ENCODE data around the gene HLA-DOA.

The HLA-DOA gene

GRCh38 chr6:33008944-33009861, at the start of gene HLA-DOA:
HLA-DOA (minus strand) TSS chr6:33009591.
- peak; percentile 23 for DNase-seq (ENCODE audit: low read depth)

DNA sequence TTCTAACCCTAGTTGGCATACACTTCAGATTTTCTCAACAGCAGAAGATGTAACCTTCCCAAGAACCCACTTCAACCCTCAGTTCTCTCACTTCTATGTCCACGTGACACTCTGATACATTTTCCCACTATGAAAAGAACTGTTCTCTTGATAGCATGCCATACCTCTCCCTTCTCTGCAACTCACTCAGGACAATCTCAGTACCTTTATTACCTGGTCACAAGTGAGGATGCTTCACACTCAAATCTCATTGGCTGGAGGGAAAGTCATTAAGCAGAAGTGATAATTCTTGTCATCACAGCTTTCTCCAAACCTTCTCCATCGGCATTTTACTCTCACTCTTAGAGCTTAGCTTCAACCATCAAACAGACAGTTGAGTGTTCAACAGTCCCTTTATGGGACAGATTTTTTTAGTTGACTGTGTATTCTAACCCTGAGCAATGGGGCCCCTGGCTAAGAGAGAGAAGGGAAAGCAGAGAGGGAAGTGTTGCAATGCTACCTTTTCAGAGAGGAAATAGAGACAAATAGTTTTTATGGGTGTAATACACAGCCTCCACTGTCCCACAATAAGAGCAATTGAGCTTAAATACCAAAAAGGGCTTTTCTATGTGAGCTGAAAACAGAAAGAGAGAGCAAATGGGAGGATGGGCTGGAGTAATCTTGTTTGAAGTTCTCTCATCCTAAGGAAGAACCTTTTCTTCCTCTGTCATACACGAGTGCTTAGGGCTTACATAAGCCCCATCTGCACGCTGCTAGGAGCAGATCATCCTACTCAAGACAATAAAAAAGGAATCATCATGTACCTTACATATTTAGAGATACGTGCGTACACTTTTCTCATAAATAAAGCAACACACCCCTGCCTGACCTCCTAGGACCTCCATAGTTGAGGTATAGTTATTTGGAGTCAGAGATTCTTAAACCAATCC, 48.1 kb upstream of the HLA-DOA start:
- no peak for DNase-seq (ENCODE audit: low read depth)

GRCh38 chr6:33053230-33053629, 43.8 kb upstream of the HLA-DOA start:
- no peak for DNase-seq (ENCODE audit: low read depth)

- DNase-seq (ENCODE audit: low read depth): no peak
Measured at GRCh38 chr6:33052627-33053026, 43.2 kb upstream of the HLA-DOA start.

GRCh38 chr6:33050014-33050810, 40.8 kb upstream of the HLA-DOA start:
- no peak for DNase-seq (ENCODE audit: low read depth)

DNA sequence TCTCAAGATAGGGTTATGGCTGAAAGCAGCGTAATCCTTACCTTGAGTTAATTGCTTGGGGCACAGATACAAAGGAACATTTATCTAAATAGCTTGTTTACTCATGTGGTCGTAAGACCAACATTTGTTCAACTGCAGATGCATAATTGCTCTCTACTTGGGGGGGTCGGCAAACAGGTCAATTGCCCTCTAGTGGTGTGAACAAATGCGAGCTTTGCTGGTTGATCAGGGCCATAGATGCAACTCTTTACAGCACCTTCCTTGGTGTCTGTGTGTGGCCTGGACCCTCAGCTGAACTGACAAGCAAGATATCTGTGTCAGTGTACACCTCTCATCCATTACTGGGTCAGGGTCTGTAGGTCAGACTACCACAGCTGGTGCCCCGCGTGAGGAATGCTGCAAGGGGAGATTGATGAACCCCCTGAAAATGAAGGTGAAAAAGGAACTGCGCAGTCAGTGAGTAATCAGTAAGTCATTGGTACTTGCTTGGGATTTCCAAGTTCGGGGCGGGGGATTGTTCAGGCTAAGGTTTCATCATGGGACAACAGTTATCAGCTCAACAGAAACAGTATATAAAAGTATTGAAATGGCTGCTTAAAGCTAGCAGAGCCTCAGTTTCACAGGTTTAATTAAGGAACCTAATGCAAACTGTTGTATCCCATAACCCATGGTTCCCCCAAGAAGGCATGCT, 40.1 kb upstream of the HLA-DOA start:
- no peak for DNase-seq (ENCODE audit: low read depth)

DNA sequence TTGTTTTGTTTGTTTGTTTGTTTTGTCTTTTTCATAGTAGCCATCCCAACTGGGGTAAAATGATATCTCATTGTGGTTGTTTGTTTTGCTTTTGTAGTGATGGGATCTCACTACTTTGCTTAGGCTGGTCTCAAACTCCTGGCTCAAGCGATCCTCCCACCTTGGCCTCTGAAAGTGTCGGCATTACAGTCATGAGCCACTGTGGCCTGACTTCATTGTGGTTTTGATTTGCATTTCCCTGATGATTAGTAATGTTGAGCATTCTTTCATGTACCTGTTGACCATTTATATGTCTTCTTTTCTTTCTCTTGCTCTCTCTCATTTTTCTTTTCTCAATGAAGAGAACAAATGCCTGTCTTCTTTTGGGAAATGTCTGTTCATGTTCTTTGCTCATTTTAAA, 30.8 kb upstream of the HLA-DOA start:
- no peak for DNase-seq (ENCODE audit: low read depth)

DNA sequence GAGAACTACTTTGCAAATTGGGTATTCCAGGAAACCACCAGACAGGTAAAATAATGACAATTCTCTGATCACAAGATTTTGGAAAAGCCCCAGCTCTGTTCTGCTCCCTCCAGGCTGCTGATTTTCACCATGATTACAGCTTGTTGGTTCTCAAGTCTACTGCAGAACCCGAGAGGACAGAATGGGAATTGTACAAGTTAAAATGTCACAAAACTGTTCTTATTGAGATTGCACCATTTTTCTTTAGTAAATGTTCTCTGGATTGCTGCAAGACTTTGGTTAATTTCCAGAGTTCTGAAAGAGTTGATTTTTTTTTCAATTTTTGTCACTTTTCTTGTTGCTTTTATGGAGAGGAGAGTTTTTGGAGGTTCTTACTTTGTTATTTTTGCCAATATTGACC, 27.1 kb upstream of the HLA-DOA start:
- DNase-seq (ENCODE audit: low read depth): no peak

DNA sequence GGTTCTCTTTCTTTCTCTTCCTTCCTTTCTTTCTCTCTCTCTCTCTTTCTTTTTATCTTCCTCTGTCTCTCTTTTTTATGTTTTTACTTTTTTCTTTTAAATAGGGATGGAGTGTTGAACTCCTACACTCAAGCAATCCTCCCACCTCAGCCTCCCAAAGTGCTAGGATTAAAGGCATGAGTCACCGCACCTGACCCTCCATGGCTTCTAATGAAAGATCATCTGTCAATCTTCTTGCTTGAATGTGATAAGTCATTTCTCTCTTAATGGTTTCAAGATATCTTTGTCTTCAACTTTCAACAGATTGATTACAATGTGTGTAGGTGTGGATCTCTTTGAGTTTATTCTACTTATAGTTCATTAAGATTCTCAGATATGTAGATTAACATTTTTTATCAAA, 25.2 kb upstream of the HLA-DOA start:
- DNase-seq (ENCODE audit: low read depth): no peak

DNA sequence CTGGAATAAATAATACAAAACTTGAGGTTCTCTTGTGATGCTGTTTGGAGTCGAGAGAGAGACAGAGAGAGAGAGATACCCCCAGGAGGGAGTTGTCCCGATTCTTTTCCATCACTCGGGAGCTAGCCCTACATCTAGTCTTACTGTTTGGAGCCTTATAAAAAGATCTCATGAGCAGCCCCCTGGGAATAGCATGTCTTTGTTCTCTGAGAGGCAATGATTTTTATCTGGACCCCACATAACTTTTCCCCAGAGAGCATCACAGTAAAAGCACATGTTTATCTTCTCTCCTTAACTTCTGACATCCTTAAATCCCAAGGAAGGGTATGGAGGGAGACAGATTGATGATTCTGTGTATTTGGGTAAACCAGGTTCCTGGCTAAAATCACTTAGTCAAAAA, 20.9 kb upstream of the HLA-DOA start:
- no peak for DNase-seq (ENCODE audit: low read depth)

DNA sequence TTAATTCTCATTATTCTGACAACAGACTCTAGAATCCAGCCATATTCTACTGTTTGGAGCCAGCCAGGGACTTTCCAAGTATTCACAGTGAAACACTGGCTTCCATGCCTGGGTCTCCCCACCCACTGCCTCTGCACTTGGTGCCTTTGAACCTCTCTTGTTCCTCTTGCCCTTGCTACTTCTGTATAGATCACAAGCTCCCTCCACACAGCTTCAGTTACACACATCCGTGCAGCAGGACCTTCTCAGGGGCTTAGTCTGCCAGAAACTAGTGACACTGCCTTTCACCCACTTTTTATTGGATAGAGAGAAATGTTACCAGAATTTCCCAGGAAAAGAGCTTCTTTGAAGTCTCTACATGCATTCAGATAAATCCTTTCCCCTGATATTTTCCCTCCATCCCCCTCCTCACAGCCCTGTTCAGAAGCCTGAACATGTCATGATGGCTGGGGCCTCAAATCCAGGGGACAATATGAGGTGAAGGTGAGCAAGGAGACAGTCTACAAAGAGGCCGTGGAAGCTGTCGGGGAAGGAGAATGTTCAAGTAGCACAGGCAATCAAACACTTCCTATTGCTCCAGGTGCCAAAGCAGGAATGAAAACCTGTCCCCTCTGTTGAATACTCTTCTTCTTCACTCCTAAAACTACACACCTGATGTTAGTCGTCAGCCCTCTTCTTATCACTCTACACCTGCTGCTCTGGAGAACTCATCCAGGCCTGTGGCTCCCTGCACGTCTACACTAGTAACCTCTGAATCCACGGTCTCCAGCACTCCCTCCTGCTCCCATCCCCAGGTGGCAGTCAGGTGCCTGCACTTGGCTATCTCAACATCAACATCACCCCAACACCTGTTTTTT, 20.2 kb upstream of the HLA-DOA start:
- no peak for DNase-seq (ENCODE audit: low read depth)

GRCh38 chr6:33028220-33028849, 18.9 kb upstream of the HLA-DOA start:
- DNase-seq (ENCODE audit: low read depth): no peak

- no peak for DNase-seq (ENCODE audit: low read depth)
Measured at GRCh38 chr6:33024521-33024920, 15.1 kb upstream of the HLA-DOA start.

GRCh38 chr6:33023536-33023935, 14.1 kb upstream of the HLA-DOA start:
- DNase-seq (ENCODE audit: low read depth): no peak

- DNase-seq (ENCODE audit: low read depth): no peak
Measured at GRCh38 chr6:33021917-33022316, 12.5 kb upstream of the HLA-DOA start.

DNA sequence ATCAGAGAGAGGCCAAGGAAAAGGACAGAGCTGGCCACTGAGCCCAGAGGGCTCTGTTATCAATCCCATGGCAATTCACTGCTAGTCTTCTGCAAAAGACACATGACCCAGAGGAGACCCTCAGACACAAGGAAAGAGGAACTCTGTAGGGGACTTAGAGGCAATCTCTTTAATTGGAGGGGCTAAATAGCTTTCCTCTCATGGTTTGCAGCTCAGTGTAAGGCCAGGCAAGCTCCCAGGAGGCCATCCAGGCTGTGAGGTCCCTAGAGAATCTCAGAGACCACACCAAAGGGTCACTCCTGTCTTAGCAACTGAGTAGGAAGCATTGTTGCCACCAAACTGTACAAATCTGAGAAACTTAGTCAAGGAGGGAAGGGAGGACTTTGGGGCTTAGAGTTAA, 10.0 kb upstream of the HLA-DOA start:
- DNase-seq (ENCODE audit: low read depth): no peak

GRCh38 chr6:33018904-33019303, 9.5 kb upstream of the HLA-DOA start:
- no peak for DNase-seq (ENCODE audit: low read depth)

- no peak for DNase-seq (ENCODE audit: low read depth)
Measured at GRCh38 chr6:33018418-33018817, 9.0 kb upstream of the HLA-DOA start.

DNA sequence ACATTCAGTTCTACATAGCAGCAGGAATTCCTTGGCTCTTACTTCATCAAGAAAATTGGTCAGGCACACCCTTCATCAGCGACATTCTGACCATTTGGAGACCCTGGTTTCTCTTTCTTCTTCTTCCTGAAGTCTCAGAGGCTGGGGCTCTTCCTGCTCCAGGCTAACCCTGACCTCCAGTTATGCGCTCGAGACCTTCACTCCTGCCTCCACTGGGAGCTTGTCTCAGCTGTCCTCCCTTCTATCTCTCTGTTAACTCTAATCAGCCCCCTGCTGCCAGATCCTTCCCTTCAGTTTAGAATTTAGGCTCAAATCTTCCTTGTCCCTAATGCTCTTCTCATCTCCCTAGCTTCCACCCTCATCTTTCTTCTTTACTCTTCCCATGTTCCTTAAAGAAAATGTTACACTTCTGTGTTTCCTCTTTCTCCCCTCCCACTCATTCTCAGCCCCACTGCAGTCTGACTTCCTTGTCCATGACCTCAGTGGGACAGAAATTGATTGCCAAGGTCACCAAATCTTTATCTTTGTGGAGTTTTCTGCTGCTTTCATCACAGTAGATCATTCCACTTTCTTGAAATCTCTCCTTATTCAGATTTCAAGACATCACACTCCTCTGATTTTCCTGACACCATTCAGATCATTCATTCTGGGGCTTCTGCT, 8.4 kb upstream of the HLA-DOA start:
- DNase-seq (ENCODE audit: low read depth): no peak

Measured in stimulated activated CD8-positive, alpha-beta memory T cell treated with anti-CD3 and anti-CD28 coated beads, Interleukin-12 subunit alpha, Interleukin-12 subunit beta, amount 100 ng/mL, for 1 hour (primary cell).